IPS DF 4.7 (cell line): ENCODE data around the gene IGFL1.
"Not testable (repeated sequence)": the region's sequence is repeated elsewhere in the genome, so short reads cannot be mapped to it uniquely, and the experiment has no call there.

Experiments
- DNase-seq: peaks from one replicate; pipeline ENCODE4 v3.0.0-alpha.2; 2013; ENCODE audit warnings: low spot score; ENCODE audit errors: extremely low read depth

Gene IGFL1

GRCh38 chr19:46201454-46202310, 27.9 kb upstream of the IGFL1 start:
- DNase-seq = no peak

- DNase-seq = no peak
These were observed 27.1 kb upstream of the IGFL1 start for GRCh38 chr19:46202426-46202825.

GRCh38 chr19:46202872-46203860, 26.4 kb upstream of the IGFL1 start:
- no peak for DNase-seq

GRCh38 chr19:46204008-46204407, 25.5 kb upstream of the IGFL1 start:
- no peak for DNase-seq

- DNase-seq = no peak
These were observed 24.2 kb upstream of the IGFL1 start for GRCh38 chr19:46205183-46205984.

GRCh38 chr19:46206176-46206575, 23.4 kb upstream of the IGFL1 start:
- no peak for DNase-seq

GRCh38 chr19:46206682-46207081, 22.9 kb upstream of the IGFL1 start:
- DNase-seq = no peak

GRCh38 chr19:46207858-46208257, 21.7 kb upstream of the IGFL1 start:
- not testable (repeated sequence) for DNase-seq

GRCh38 chr19:46209051-46209450, 20.5 kb upstream of the IGFL1 start:
- DNase-seq = no peak

GRCh38 chr19:46209472-46209871, 20.1 kb upstream of the IGFL1 start:
- DNase-seq = no peak

- DNase-seq = no peak
These were observed 18.9 kb upstream of the IGFL1 start for GRCh38 chr19:46210669-46211068.

GRCh38 chr19:46211201-46211881, 18.2 kb upstream of the IGFL1 start:
- peak; percentile 38 for DNase-seq

GRCh38 chr19:46212592-46212991, 16.9 kb upstream of the IGFL1 start:
- DNase-seq = not testable (repeated sequence)

- no peak for DNase-seq
These were observed 16.4 kb upstream of the IGFL1 start for GRCh38 chr19:46213156-46213555.

- DNase-seq = no peak
These were observed 15.7 kb upstream of the IGFL1 start for GRCh38 chr19:46213806-46214205.

- no peak for DNase-seq
These were observed 12.9 kb upstream of the IGFL1 start for GRCh38 chr19:46216612-46217011.

- no peak for DNase-seq
These were observed 12.1 kb upstream of the IGFL1 start for GRCh38 chr19:46217476-46217875.

- DNase-seq = peak; percentile 41
These were observed 11.4 kb upstream of the IGFL1 start for GRCh38 chr19:46218160-46218559.

- no peak for DNase-seq
These were observed 9.4 kb upstream of the IGFL1 start for GRCh38 chr19:46220038-46220615.

- no peak for DNase-seq
These were observed 8.4 kb upstream of the IGFL1 start for GRCh38 chr19:46221152-46221551.
